Measurements from ENCODE around the gene OCRL. TPM values are rescaled to one million over a fixed set of nuclear protein-coding genes. Genes with fewer than 3 reads are reported as not detected.

OCRL gene
- total RNA-seq, 1 donor, result 18.1 TPM

DNA sequence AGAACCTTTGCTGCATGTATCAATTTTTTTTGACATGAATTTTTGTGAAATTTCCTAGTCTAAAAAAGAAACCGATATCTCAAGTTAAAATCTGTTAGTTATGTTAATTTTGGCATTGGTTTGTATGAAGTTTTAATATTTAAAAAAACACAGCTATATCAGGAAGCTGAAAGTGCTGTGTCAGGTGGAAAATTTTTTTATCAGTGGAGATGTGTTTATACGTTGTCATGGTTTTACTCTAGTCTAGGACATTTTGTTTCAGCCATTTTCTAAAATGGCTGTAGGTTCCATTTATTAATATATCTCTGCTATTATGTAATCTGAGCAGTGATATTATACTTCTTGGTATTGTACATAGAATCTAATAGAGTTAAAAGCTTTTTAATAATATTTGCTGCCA lies 34.2 kb downstream of the OCRL start:
- TF ChIP-seq, protein P1, sequence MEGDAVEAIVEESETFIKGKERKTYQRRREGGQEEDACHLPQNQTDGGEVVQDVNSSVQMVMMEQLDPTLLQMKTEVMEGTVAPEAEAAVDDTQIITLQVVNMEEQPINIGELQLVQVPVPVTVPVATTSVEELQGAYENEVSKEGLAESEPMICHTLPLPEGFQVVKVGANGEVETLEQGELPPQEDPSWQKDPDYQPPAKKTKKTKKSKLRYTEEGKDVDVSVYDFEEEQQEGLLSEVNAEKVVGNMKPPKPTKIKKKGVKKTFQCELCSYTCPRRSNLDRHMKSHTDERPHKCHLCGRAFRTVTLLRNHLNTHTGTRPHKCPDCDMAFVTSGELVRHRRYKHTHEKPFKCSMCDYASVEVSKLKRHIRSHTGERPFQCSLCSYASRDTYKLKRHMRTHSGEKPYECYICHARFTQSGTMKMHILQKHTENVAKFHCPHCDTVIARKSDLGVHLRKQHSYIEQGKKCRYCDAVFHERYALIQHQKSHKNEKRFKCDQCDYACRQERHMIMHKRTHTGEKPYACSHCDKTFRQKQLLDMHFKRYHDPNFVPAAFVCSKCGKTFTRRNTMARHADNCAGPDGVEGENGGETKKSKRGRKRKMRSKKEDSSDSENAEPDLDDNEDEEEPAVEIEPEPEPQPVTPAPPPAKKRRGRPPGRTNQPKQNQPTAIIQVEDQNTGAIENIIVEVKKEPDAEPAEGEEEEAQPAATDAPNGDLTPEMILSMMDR (IDR thresholded peaks at IDR 0.05; ENCODE audit: extremely low read depth, low read depth, low read length), result no peak
- H3K27me3 ChIP-seq (ENCODE audit: insufficient read depth, low read length), result no peaks in the 10 kb centered on the region
- H2AFZ ChIP-seq (ENCODE audit: low read length), result no peak overlapping the region
- no peak for DNase-seq (ENCODE audit: insufficient read length, low spot score, missing footprints)
- no peak overlapping the region for H3K4me3 ChIP-seq (ENCODE audit: insufficient read depth, low read length)
- H4K20me1 ChIP-seq (ENCODE audit: insufficient read depth, low read length), result no peaks in the 10 kb centered on the region
- H3K79me2 ChIP-seq (ENCODE audit: insufficient read depth, low read length), result no peaks in the 10 kb centered on the region
- no peaks in the 10 kb centered on the region for H3K9me3 ChIP-seq (ENCODE audit: low read depth, low read length)
- peaks cover 10% of the 10 kb centered on the region for H3K36me3 ChIP-seq (ENCODE audit: insufficient read depth, low read length)
- peaks cover 12% of the 10 kb centered on the region for H3K4me1 ChIP-seq (ENCODE audit: insufficient read depth, low read length)
- H3K27ac ChIP-seq (ENCODE audit: low read depth, low read length), result no peak overlapping the region
- no peak overlapping the region for H3K4me2 ChIP-seq (ENCODE audit: insufficient read depth, low read length)

DNA sequence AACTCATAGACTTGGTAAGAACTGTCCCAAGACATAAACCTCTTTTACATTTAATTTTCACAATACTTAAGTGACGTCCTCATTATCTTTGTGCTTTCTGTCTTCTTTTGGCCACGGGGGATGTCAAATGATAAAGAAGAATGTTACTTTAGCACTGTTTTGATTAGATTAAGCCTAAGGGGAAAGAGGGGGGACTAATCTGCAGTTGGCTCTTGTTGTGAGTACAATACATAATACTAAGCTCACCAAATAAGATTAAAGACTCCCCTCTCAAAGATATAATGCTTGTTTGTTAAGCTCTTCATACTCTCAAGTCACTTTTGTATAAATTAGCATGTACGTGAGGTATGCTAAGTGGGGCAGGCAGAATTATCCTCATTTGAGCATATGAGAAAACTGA lies 36.5 kb downstream of the OCRL start:
- no peak overlapping the region for H3K4me2 ChIP-seq (ENCODE audit: insufficient read depth, low read length)
- DNase-seq (ENCODE audit: insufficient read length, low spot score, missing footprints), result no peak
- TF ChIP-seq, protein P1 (IDR thresholded peaks at IDR 0.05; ENCODE audit: extremely low read depth, low read depth, low read length), result no peak
- H3K27me3 ChIP-seq (ENCODE audit: insufficient read depth, low read length), result no peaks in the 10 kb centered on the region
- no peaks in the 10 kb centered on the region for H3K9me3 ChIP-seq (ENCODE audit: low read depth, low read length)
- no peak overlapping the region for H2AFZ ChIP-seq (ENCODE audit: low read length)
- H3K36me3 ChIP-seq (ENCODE audit: insufficient read depth, low read length), result peaks cover 10% of the 10 kb centered on the region
- H3K4me1 ChIP-seq (ENCODE audit: insufficient read depth, low read length), result peaks cover 12% of the 10 kb centered on the region
- H3K4me3 ChIP-seq (ENCODE audit: insufficient read depth, low read length), result no peak overlapping the region
- H3K79me2 ChIP-seq (ENCODE audit: insufficient read depth, low read length), result no peaks in the 10 kb centered on the region
- no peaks in the 10 kb centered on the region for H4K20me1 ChIP-seq (ENCODE audit: insufficient read depth, low read length)
- H3K27ac ChIP-seq (ENCODE audit: low read depth, low read length), result peak overlapping the region; percentile 78

DNA sequence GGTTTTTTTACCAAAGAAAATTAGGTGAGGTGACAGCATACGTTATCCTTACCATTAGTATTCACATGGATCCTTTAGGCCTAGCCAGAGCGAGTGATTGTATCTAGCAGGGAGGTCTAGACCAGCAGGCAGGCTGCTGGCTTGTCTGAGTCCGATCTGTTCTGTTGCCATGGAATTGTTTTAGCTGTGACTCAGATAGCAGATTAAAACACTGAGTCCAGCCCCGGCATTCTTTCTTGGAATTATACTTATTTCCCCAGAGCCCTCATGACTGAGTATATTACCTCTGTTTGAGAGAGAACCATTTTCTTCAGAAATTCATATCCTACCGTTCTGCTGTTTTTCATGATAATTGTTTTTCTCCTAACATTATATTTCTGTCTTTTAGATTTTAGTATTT lies 37.4 kb downstream of the OCRL start:
- Histone ChIP-seq H3K27ac (ENCODE audit: low read depth, low read length) (peak overlapping the region; percentile 78), H3K36me3 (ENCODE audit: insufficient read depth, low read length) (peaks cover 10% of the 10 kb centered on the region), H3K27me3 (ENCODE audit: insufficient read depth, low read length) (no peaks in the 10 kb centered on the region), H3K4me1 (ENCODE audit: insufficient read depth, low read length) (peaks cover 20% of the 10 kb centered on the region), H3K79me2 (ENCODE audit: insufficient read depth, low read length) (no peaks in the 10 kb centered on the region), H3K4me3 (ENCODE audit: insufficient read depth, low read length) (no peak overlapping the region), H3K9me3 (ENCODE audit: low read depth, low read length) (no peaks in the 10 kb centered on the region), H4K20me1 (ENCODE audit: insufficient read depth, low read length) (no peaks in the 10 kb centered on the region), H3K4me2 (ENCODE audit: insufficient read depth, low read length) (peak overlapping the region; percentile 32), H2AFZ (ENCODE audit: low read length) (no peak overlapping the region)
- DNase-seq (ENCODE audit: insufficient read length, low spot score, missing footprints), result peak; percentile 76
- TF ChIP-seq, protein P1 (IDR thresholded peaks at IDR 0.05; ENCODE audit: extremely low read depth, low read depth, low read length), result no peak

DNA sequence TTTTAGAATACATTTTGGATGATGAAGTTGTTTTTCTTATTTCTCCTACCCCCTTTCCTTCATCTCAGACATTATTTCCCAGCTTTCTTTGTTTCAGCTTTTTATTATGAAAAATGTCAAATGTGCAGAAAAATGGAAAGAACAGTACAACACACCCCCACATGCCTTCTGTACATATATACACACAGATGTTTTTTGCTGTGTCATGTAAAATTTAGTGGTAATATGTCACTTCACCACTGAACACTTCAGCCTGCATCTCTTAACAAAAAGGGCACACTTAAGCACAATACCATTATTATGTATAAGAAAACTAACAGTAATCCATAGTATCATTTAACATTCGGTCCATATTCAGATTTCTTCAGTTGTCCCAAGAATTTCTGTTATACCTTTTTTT lies 37.8 kb downstream of the OCRL start:
- H3K27ac ChIP-seq (ENCODE audit: low read depth, low read length), result peak overlapping the region; percentile 78
- H3K36me3 ChIP-seq (ENCODE audit: insufficient read depth, low read length), result peaks cover 10% of the 10 kb centered on the region
- H3K79me2 ChIP-seq (ENCODE audit: insufficient read depth, low read length), result no peaks in the 10 kb centered on the region
- peak overlapping the region; percentile 32 for H3K4me2 ChIP-seq (ENCODE audit: insufficient read depth, low read length)
- no peak overlapping the region for H2AFZ ChIP-seq (ENCODE audit: low read length)
- no peaks in the 10 kb centered on the region for H3K9me3 ChIP-seq (ENCODE audit: low read depth, low read length)
- peaks cover 23% of the 10 kb centered on the region for H3K4me1 ChIP-seq (ENCODE audit: insufficient read depth, low read length)
- H3K4me3 ChIP-seq (ENCODE audit: insufficient read depth, low read length), result no peak overlapping the region
- TF ChIP-seq, protein P1 (IDR thresholded peaks at IDR 0.05; ENCODE audit: extremely low read depth, low read depth, low read length), result no peak
- DNase-seq (ENCODE audit: insufficient read length, low spot score, missing footprints), result no peak
- no peaks in the 10 kb centered on the region for H4K20me1 ChIP-seq (ENCODE audit: insufficient read depth, low read length)
- no peaks in the 10 kb centered on the region for H3K27me3 ChIP-seq (ENCODE audit: insufficient read depth, low read length)
